Progenitor cell of endocrine pancreas (in vitro differentiated cells): ENCODE results near the gene MAN2A2. TPM values are rescaled to one million over a fixed set of nuclear protein-coding genes. Genes with fewer than 3 reads are reported as not detected.

Experiments used
- DNase-seq: peaks from one replicate; pipeline ENCODE4 v3.0.0; 2021; ENCODE audit warnings: low spot score; ENCODE audit not compliant: unreplicated experiment
- H3K27ac Mint-ChIP-seq: 2 replicates; pipeline ENCODE4 v1.8.0; 2021; ENCODE audit warnings: mild to moderate bottlenecking, moderate library complexity, mixed read lengths
- H3K27me3 Mint-ChIP-seq: 2 replicates; pipeline ENCODE4 v1.8.0; 2021; ENCODE audit warnings: mixed read lengths
- H3K36me3 Mint-ChIP-seq: 2 replicates; pipeline ENCODE4 v1.8.0; 2022; ENCODE audit warnings: mixed read lengths; ENCODE audit not compliant: insufficient read depth
- H3K4me1 Mint-ChIP-seq: 2 replicates; pipeline ENCODE4 v1.8.0; 2021; ENCODE audit warnings: low read depth, mixed read lengths
- H3K4me3 Mint-ChIP-seq: 2 replicates; pipeline ENCODE4 v1.8.0; 2021; ENCODE audit warnings: low read depth, mild to moderate bottlenecking, moderate library complexity, mixed read lengths
- H3K9me3 Mint-ChIP-seq: 2 replicates; pipeline ENCODE4 v1.8.0; 2021; ENCODE audit warnings: low read depth, mixed read lengths
- total RNA-seq: library from RNA; stranded (reverse); gene quantifications from 2 replicates; pipeline ENCODE4 v1.2.1, GENCODE V29; 2021
- TF ChIP-seq, protein P1 (sequence below): fragments of 200-600 bp; sonication (generic); IDR thresholded peaks from one replicate; pipeline ENCODE4 v1.5.0; 2021; ENCODE audit warnings: antibody characterized with exemption, mild to moderate bottlenecking; ENCODE audit not compliant: unreplicated experiment

The MAN2A2 gene
- total RNA-seq, 1 donor from 2014 or later, result 117 TPM

DNA sequence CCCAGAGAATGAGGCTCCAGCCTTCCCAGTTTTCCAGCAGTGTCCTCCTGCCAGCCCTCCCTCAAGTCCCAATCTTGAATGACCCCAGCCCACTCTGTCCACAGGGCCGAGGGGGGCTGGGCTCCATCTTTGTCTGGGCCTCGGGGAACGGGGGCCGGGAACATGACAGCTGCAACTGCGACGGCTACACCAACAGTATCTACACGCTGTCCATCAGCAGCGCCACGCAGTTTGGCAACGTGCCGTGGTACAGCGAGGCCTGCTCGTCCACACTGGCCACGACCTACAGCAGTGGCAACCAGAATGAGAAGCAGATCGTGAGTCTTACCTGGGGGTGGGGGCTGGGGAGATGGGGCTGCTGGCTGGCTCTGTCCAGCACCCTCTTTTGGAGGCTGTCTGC is 24.4 kb upstream of the MAN2A2 start:
- H3K9me3 Mint-ChIP-seq, result no peaks in the 10 kb centered on the region
- no peak for DNase-seq
- TF ChIP-seq, protein P1, sequence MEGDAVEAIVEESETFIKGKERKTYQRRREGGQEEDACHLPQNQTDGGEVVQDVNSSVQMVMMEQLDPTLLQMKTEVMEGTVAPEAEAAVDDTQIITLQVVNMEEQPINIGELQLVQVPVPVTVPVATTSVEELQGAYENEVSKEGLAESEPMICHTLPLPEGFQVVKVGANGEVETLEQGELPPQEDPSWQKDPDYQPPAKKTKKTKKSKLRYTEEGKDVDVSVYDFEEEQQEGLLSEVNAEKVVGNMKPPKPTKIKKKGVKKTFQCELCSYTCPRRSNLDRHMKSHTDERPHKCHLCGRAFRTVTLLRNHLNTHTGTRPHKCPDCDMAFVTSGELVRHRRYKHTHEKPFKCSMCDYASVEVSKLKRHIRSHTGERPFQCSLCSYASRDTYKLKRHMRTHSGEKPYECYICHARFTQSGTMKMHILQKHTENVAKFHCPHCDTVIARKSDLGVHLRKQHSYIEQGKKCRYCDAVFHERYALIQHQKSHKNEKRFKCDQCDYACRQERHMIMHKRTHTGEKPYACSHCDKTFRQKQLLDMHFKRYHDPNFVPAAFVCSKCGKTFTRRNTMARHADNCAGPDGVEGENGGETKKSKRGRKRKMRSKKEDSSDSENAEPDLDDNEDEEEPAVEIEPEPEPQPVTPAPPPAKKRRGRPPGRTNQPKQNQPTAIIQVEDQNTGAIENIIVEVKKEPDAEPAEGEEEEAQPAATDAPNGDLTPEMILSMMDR, result no peak

DNA sequence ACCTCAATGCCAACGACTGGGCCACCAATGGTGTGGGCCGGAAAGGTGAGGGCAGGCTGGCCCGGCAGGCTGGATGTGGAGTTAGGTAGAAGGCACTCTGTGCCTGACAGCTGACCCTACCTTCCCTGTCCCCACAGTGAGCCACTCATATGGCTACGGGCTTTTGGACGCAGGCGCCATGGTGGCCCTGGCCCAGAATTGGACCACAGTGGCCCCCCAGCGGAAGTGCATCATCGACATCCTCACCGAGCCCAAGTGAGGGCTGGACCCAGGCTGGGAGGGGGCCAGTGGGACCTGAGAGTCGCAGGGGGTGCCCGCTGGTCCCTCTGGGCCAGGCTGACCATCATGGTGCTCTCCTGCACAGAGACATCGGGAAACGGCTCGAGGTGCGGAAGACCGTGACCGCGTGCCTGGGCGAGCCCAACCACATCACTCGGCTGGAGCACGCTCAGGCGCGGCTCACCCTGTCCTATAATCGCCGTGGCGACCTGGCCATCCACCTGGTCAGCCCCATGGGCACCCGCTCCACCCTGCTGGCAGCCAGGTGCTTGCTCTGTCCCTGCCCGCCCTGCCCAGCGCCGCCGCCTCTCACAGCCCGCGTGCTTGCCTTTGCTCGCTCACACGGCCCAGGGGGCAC is 23.3 kb upstream of the MAN2A2 start:
- TF ChIP-seq, protein P1, result no peak
- Mint-ChIP-seq H3K4me1 (peaks cover 5% of the 10 kb centered on the region), H3K36me3 (peaks cover 23% of the 10 kb centered on the region), H3K4me3 (no peak overlapping the region), H3K27ac (no peak overlapping the region), H3K27me3 (no peaks in the 10 kb centered on the region), H3K9me3 (no peaks in the 10 kb centered on the region)
- DNase-seq, result no peak

More for the DNA sequence above, 24.4 kb upstream of the MAN2A2 start:
- no peak overlapping the region for H3K4me3 Mint-ChIP-seq
- peaks cover 13% of the 10 kb centered on the region for H3K4me1 Mint-ChIP-seq
- H3K27me3 Mint-ChIP-seq, result no peaks in the 10 kb centered on the region
- no peak overlapping the region for H3K27ac Mint-ChIP-seq
- peaks cover 23% of the 10 kb centered on the region for H3K36me3 Mint-ChIP-seq

DNA sequence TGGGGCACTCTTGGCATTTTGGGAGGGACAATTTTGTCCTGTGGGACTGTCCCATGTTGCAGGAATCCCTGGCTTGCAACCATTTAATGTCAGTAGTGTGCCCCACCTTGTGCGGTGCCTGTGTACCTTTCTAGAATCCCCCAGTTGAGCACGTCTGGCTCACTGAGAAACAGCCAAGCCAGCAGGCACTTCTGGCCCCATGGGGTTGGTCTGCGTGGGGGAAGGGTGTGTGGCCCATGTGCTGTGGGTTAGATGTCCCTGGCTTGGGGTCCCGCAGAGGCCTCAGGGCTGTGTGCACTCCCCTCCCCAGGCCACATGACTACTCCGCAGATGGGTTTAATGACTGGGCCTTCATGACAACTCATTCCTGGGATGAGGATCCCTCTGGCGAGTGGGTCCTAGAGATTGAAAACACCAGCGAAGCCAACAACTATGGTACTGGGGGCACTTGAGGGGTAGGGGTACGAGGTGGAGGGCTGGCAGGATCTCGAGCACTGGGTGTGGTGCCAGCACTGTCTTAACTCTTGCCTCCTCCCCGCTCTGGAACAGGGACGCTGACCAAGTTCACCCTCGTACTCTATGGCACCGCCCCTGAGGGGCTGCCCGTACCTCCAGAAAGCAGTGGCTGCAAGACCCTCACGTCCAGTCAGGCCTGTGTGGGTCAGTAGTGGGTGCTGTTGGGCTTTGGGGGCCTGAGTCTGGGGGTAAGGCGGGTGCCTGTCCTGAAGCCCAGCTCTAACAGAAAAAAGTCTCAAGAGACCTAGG is 22.5 kb upstream of the MAN2A2 start:
- DNase-seq, result no peak
- no peak overlapping the region for H3K27ac Mint-ChIP-seq
- peaks cover 2% of the 10 kb centered on the region for H3K4me1 Mint-ChIP-seq
- no peaks in the 10 kb centered on the region for H3K27me3 Mint-ChIP-seq
- H3K4me3 Mint-ChIP-seq, result no peak overlapping the region
- TF ChIP-seq, protein P1, result no peak
- peaks cover 23% of the 10 kb centered on the region for H3K36me3 Mint-ChIP-seq
- no peaks in the 10 kb centered on the region for H3K9me3 Mint-ChIP-seq

DNA sequence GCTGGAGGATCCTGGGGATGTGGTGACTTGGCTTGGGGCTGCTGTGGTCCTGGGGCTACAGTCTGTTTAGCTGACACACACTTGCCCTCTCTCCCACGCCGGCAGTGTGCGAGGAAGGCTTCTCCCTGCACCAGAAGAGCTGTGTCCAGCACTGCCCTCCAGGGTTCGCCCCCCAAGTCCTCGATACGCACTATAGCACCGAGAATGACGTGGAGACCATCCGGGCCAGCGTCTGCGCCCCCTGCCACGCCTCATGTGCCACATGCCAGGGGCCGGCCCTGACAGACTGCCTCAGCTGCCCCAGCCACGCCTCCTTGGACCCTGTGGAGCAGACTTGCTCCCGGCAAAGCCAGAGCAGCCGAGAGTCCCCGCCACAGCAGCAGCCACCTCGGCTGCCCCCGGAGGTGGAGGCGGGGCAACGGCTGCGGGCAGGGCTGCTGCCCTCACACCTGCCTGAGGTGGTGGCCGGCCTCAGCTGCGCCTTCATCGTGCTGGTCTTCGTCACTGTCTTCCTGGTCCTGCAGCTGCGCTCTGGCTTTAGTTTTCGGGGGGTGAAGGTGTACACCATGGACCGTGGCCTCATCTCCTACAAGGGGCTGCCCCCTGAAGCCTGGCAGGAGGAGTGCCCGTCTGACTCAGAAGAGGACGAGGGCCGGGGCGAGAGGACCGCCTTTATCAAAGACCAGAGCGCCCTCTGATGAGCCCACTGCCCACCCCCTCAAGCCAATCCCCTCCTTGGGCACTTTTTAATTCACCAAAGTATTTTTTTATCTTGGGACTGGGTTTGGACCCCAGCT is 21.7 kb upstream of the MAN2A2 start:
- Mint-ChIP-seq H3K27me3 (no peaks in the 10 kb centered on the region), H3K27ac (no peak overlapping the region), H3K9me3 (no peaks in the 10 kb centered on the region), H3K4me3 (no peak overlapping the region), H3K36me3 (peaks cover 21% of the 10 kb centered on the region), H3K4me1 (peaks cover 4% of the 10 kb centered on the region)
- TF ChIP-seq, protein P1, result no peak
- DNase-seq, result no peak

DNA sequence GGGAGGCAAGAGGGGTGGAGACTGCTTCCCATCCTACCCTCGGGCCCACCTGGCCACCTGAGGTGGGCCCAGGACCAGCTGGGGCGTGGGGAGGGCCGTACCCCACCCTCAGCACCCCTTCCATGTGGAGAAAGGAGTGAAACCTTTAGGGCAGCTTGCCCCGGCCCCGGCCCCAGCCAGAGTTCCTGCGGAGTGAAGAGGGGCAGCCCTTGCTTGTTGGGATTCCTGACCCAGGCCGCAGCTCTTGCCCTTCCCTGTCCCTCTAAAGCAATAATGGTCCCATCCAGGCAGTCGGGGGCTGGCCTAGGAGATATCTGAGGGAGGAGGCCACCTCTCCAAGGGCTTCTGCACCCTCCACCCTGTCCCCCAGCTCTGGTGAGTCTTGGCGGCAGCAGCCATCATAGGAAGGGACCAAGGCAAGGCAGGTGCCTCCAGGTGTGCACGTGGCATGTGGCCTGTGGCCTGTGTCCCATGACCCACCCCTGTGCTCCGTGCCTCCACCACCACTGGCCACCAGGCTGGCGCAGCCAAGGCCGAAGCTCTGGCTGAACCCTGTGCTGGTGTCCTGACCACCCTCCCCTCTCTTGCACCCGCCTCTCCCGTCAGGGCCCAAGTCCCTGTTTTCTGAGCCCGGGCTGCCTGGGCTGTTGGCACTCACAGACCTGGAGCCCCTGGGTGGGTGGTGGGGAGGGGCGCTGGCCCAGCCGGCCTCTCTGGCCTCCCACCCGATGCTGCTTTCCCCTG is 21.0 kb upstream of the MAN2A2 start:
- Mint-ChIP-seq H3K4me1 (peaks cover 4% of the 10 kb centered on the region), H3K27ac (no peak overlapping the region), H3K36me3 (peaks cover 15% of the 10 kb centered on the region), H3K27me3 (no peaks in the 10 kb centered on the region), H3K9me3 (no peaks in the 10 kb centered on the region), H3K4me3 (no peak overlapping the region)
- TF ChIP-seq, protein P1, result no peak
- DNase-seq, result no peak
